ENCODE data around the gene CCDC175.

Gene CCDC175

GRCh38 chr14:59532419-59532818 lies 44.2 kb downstream of the CCDC175 start:
- no peak for TF ChIP-seq EZH2 (optimal IDR thresholded peaks at IDR 0.05; ENCODE audit: low read depth, low read length)
- no peak for TF ChIP-seq CTCF (IDR thresholded peaks at IDR 0.05; ENCODE audit: low read length)
- no peak for TF ChIP-seq EZH2phosphoT487 (IDR thresholded peaks at IDR 0.05; ENCODE audit: low read length)
- no peak overlapping the region for H2AFZ ChIP-seq (ENCODE audit: low read length)
- no peak overlapping the region for H3K4me3 ChIP-seq (ENCODE audit: low read length)
- H3K27ac ChIP-seq (ENCODE audit: low read length): no peak overlapping the region
- DNase-seq: no peak
- no peaks in the 10 kb centered on the region for H3K9me2 ChIP-seq (replicated peaks; ENCODE audit: insufficient read depth, low read length)
- H3K36me3 ChIP-seq (replicated peaks; ENCODE audit: insufficient read depth, low read length): no peaks in the 10 kb centered on the region
- H3K9ac ChIP-seq (ENCODE audit: low read length): no peak overlapping the region
- H3K79me2 ChIP-seq (ENCODE audit: low read length): no peaks in the 10 kb centered on the region
- H3K4me1 ChIP-seq (ENCODE audit: low read length): no peaks in the 10 kb centered on the region
- no peaks in the 10 kb centered on the region for H3K9me3 ChIP-seq (replicated peaks; ENCODE audit: insufficient read depth, low read length)
- H3K27me3 ChIP-seq (replicated peaks; ENCODE audit: insufficient read depth, low read length): no peaks in the 10 kb centered on the region
- H4K20me1 ChIP-seq (ENCODE audit: insufficient read depth, low read length): no peaks in the 10 kb centered on the region
- no peak overlapping the region for H3K4me2 ChIP-seq (ENCODE audit: low read depth, low read length)
- no peaks in the 10 kb centered on the region for H3F3A ChIP-seq (ENCODE audit: insufficient read depth, low read length)

- no peaks in the 10 kb centered on the region for H3K79me2 ChIP-seq (ENCODE audit: low read length)
- no peak overlapping the region for H2AFZ ChIP-seq (ENCODE audit: low read length)
- H3K4me3 ChIP-seq (ENCODE audit: low read length): no peak overlapping the region
- no peaks in the 10 kb centered on the region for H3K36me3 ChIP-seq (replicated peaks; ENCODE audit: insufficient read depth, low read length)
- no peak overlapping the region for H3K9ac ChIP-seq (ENCODE audit: low read length)
- no peaks in the 10 kb centered on the region for H3K9me3 ChIP-seq (replicated peaks; ENCODE audit: insufficient read depth, low read length)
- no peaks in the 10 kb centered on the region for H3F3A ChIP-seq (ENCODE audit: insufficient read depth, low read length)
- no peaks in the 10 kb centered on the region for H4K20me1 ChIP-seq (ENCODE audit: insufficient read depth, low read length)
- H3K4me2 ChIP-seq (ENCODE audit: low read depth, low read length): no peak overlapping the region
- DNase-seq: no peak
- TF ChIP-seq EZH2phosphoT487 (IDR thresholded peaks at IDR 0.05; ENCODE audit: low read length) (no peak), EZH2 (optimal IDR thresholded peaks at IDR 0.05; ENCODE audit: low read depth, low read length) (no peak)
- H3K27ac ChIP-seq (ENCODE audit: low read length): no peak overlapping the region
- H3K4me1 ChIP-seq (ENCODE audit: low read length): no peaks in the 10 kb centered on the region
- H3K27me3 ChIP-seq (replicated peaks; ENCODE audit: insufficient read depth, low read length): no peaks in the 10 kb centered on the region
- no peaks in the 10 kb centered on the region for H3K9me2 ChIP-seq (replicated peaks; ENCODE audit: insufficient read depth, low read length)
These were observed 46.3 kb downstream of the CCDC175 start for GRCh38 chr14:59530349-59530748.

GRCh38 chr14:59529189-59529588 lies 47.4 kb downstream of the CCDC175 start:
- no peak overlapping the region for H3K4me2 ChIP-seq (ENCODE audit: low read depth, low read length)

More at GRCh38 chr14:59529189-59529588, 47.4 kb downstream of the CCDC175 start:
- no peaks in the 10 kb centered on the region for H3K27me3 ChIP-seq (replicated peaks; ENCODE audit: insufficient read depth, low read length)
- H4K20me1 ChIP-seq (ENCODE audit: insufficient read depth, low read length): no peaks in the 10 kb centered on the region
- no peak overlapping the region for H2AFZ ChIP-seq (ENCODE audit: low read length)
- H3K9me3 ChIP-seq (replicated peaks; ENCODE audit: insufficient read depth, low read length): no peaks in the 10 kb centered on the region
- no peak for DNase-seq
- no peak overlapping the region for H3K9ac ChIP-seq (ENCODE audit: low read length)
- H3K36me3 ChIP-seq (replicated peaks; ENCODE audit: insufficient read depth, low read length): no peaks in the 10 kb centered on the region
- no peaks in the 10 kb centered on the region for H3K4me1 ChIP-seq (ENCODE audit: low read length)
- TF ChIP-seq EZH2 (optimal IDR thresholded peaks at IDR 0.05; ENCODE audit: low read depth, low read length) (no peak), EZH2phosphoT487 (IDR thresholded peaks at IDR 0.05; ENCODE audit: low read length) (no peak), CTCF (IDR thresholded peaks at IDR 0.05; ENCODE audit: low read length) (no peak)
- no peak overlapping the region for H3K4me3 ChIP-seq (ENCODE audit: low read length)
- no peaks in the 10 kb centered on the region for H3K9me2 ChIP-seq (replicated peaks; ENCODE audit: insufficient read depth, low read length)
- no peak overlapping the region for H3K27ac ChIP-seq (ENCODE audit: low read length)
- H3K79me2 ChIP-seq (ENCODE audit: low read length): no peaks in the 10 kb centered on the region
- H3F3A ChIP-seq (ENCODE audit: insufficient read depth, low read length): no peaks in the 10 kb centered on the region
